ENCODE measurements around the gene NOXA1. TPM values are rescaled to one million over a fixed set of nuclear protein-coding genes. Genes with fewer than 3 reads are reported as not detected.

NOXA1 gene
- polyA plus RNA-seq, 1 donor (not counting 4 experiments of a cell fraction or from before 2014, with no cell fraction given): 0.09 TPM

GRCh38 chr9:137435980-137436760, 13.0 kb downstream of the NOXA1 start:
- Histone ChIP-seq H3K36me3 (ENCODE audit: control insufficient read depth in 2 of 2, extremely low read depth in 1 of 2, insufficient read depth in 2 of 2, low read length in 2 of 2) (no peaks in the 10 kb centered on the region), H3K9ac (ENCODE audit: control insufficient read depth, extremely low read depth, insufficient read depth, low read length) (no peak overlapping the region), H3K4me3 (ENCODE audit: control insufficient read depth in 2 of 3, extremely low read depth in 1 of 3, insufficient read depth in 2 of 3, low read depth in 1 of 3, low read length in 3 of 3) (no peak overlapping the region), H2AFZ (ENCODE audit: control insufficient read depth, low read length) (no peak overlapping the region), H3K4me2 (ENCODE audit: control insufficient read depth, extremely low read depth, insufficient read depth, low read depth, low read length) (no peak overlapping the region), H3K9me1 (ENCODE audit: control insufficient read depth, extremely low read depth, insufficient read depth, low read length) (no peaks in the 10 kb centered on the region), H3K27ac (ENCODE audit: control insufficient read depth, insufficient read depth, low read length) (no peak overlapping the region), H3K9me3 (ENCODE audit: control insufficient read depth, low read depth, low read length) (no peaks in the 10 kb centered on the region), H3K79me2 (ENCODE audit: control insufficient read depth, insufficient read depth, low read length) (no peaks in the 10 kb centered on the region), H4K20me1 (ENCODE audit: control insufficient read depth, extremely low read depth, insufficient read depth, low read length) (no peaks in the 10 kb centered on the region), H3K4me1 (ENCODE audit: control insufficient read depth, extremely low read depth, insufficient read depth, low read length) (no peaks in the 10 kb centered on the region), H3K27me3 (ENCODE audit: control insufficient read depth, extremely low read depth, insufficient read depth, low read length) (peaks cover 20% of the 10 kb centered on the region)
- no peak for TF ChIP-seq CTCF (optimal IDR thresholded peaks at IDR 0.05 in 1 of 3, IDR thresholded peaks at IDR 0.05 in 1 of 3, conservative IDR thresholded peaks at IDR 0.05 in 1 of 3; ENCODE audit: extremely low read depth in 1 of 3, insufficient read depth in 2 of 3, low read length in 3 of 3)
- no peak for TF ChIP-seq EZH2 (IDR thresholded peaks at IDR 0.05; ENCODE audit: low read length)
- dilution Hi-C loops (cut with MboI; ENCODE audit: extremely low pct_ligation_motif_present, low sequenced_read_pairs): no loop called here
- DNase-seq (ENCODE audit: low read depth, low spot score): no peak
- no peak for FAIRE-seq

- Histone ChIP-seq H3K4me1 (ENCODE audit: control insufficient read depth, extremely low read depth, insufficient read depth, low read length) (no peaks in the 10 kb centered on the region), H3K9me3 (ENCODE audit: control insufficient read depth, low read depth, low read length) (no peaks in the 10 kb centered on the region), H2AFZ (ENCODE audit: control insufficient read depth, low read length) (no peak overlapping the region), H3K4me3 (ENCODE audit: control insufficient read depth in 2 of 3, extremely low read depth in 1 of 3, insufficient read depth in 2 of 3, low read depth in 1 of 3, low read length in 3 of 3) (no peak overlapping the region), H3K9me1 (ENCODE audit: control insufficient read depth, extremely low read depth, insufficient read depth, low read length) (no peaks in the 10 kb centered on the region), H3K27ac (ENCODE audit: control insufficient read depth, insufficient read depth, low read length) (no peak overlapping the region), H3K27me3 (ENCODE audit: control insufficient read depth, extremely low read depth, insufficient read depth, low read length) (peaks cover 20% of the 10 kb centered on the region), H3K4me2 (ENCODE audit: control insufficient read depth, extremely low read depth, insufficient read depth, low read depth, low read length) (no peak overlapping the region), H3K9ac (ENCODE audit: control insufficient read depth, extremely low read depth, insufficient read depth, low read length) (no peak overlapping the region), H4K20me1 (ENCODE audit: control insufficient read depth, extremely low read depth, insufficient read depth, low read length) (no peaks in the 10 kb centered on the region), H3K36me3 (ENCODE audit: control insufficient read depth in 2 of 2, extremely low read depth in 1 of 2, insufficient read depth in 2 of 2, low read length in 2 of 2) (no peaks in the 10 kb centered on the region), H3K79me2 (ENCODE audit: control insufficient read depth, insufficient read depth, low read length) (no peaks in the 10 kb centered on the region)
- TF ChIP-seq CTCF (optimal IDR thresholded peaks at IDR 0.05 in 1 of 3, IDR thresholded peaks at IDR 0.05 in 1 of 3, conservative IDR thresholded peaks at IDR 0.05 in 1 of 3; ENCODE audit: extremely low read depth in 1 of 3, insufficient read depth in 2 of 3, low read length in 3 of 3): no peak
- dilution Hi-C loops (cut with MboI; ENCODE audit: extremely low pct_ligation_motif_present, low sequenced_read_pairs): no loop called here
- FAIRE-seq (no peak), DNase-seq (ENCODE audit: low read depth, low spot score) (no peak)
Observed at GRCh38 chr9:137436761-137437600, 13.8 kb downstream of the NOXA1 start.

Data from keratinocyte (primary cell).